ENCODE results near the gene DIPK2B. TPM values are rescaled to one million over a fixed set of nuclear protein-coding genes. Genes with fewer than 3 reads are reported as not detected.

Gene DIPK2B
- total and polyA plus RNA-seq, 10 of the 15 experiments (the other 5 are each of a cell fraction or from before 2014, with no cell fraction given), result not detected

DNA sequence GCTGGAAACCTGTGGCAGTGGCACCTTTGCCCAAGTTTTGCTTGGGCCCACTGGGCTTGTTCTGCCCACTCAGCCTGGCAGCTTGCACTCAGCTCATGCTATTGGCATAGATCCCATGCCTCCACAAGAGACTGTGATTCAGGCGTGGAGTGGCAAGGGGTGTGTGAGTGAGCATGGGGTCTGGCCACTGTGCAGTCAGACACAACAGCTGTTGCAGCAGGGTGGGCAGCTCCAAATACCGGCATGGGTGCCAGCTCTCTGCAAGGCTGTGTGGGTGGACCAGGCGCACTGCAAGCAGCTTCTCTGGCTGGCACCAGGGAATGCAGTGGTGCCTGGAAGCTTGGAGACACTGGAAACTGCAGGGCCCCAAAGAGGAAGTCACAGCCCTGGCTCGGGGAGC lies 27.4 kb upstream of the DIPK2B start:
- Histone ChIP-seq H3K9me3 (replicated peaks; ENCODE audit: control insufficient read depth, insufficient read depth, low read length) (no peaks in the 10 kb centered on the region), H4K20me1 (ENCODE audit: control insufficient read depth, insufficient read depth) (no peaks in the 10 kb centered on the region), H3K9ac (ENCODE audit: control insufficient read depth, insufficient read depth, low read length) (no peak overlapping the region), H2AFZ (ENCODE audit: control insufficient read depth, low read depth, low read length) (no peak overlapping the region), H3K27me3 (replicated peaks in 1 of 2; ENCODE audit: control insufficient read depth in 2 of 2, insufficient read depth in 2 of 2, low read length in 1 of 2) (no peaks in the 10 kb centered on the region), H3K4me2 (ENCODE audit: control insufficient read depth, insufficient read depth) (no peak overlapping the region), H3K4me3 (no peak overlapping the region), H3K4me1 (ENCODE audit: control insufficient read depth, insufficient read depth, low read length) (no peaks in the 10 kb centered on the region), H3K27ac (ENCODE audit: control insufficient read depth, insufficient read depth) (no peak overlapping the region), H3K79me2 (ENCODE audit: control insufficient read depth, insufficient read depth, low read length) (no peaks in the 10 kb centered on the region), H3K36me3 (ENCODE audit: control insufficient read depth in 2 of 2, insufficient read depth in 2 of 2, low read length in 1 of 2) (no peaks in the 10 kb centered on the region)
- ChIA-PET SMC1A (ENCODE audit: uncharacterized antibody, unreplicated experiment) (no interaction called here), CTCF (no interaction called here), POLR2A (no interaction called here), RAD21 (ENCODE audit: unreplicated experiment) (no interaction called here)
- in situ Hi-C loops (cut with MboI) (no loop called here), intact Hi-C loops (cut with micrococcal nuclease; ENCODE audit: unreplicated experiment) (no loop called here)
- ATAC-seq (no peak), FAIRE-seq (no peak), DNase-seq (ENCODE audit: low read depth, low spot score) (no peak)
- WGBS (ENCODE audit: insufficient coverage, insufficient replicate concordance, low lambda C conversion rate, missing lambda C conversion rate), result 41% methylated on average over 4 of the region's 4 CpGs
- no peak for TF ChIP-seq YBX1 (IDR thresholded peaks at IDR 0.05)
- no peak for TF ChIP-seq MXI1 (IDR thresholded peaks at IDR 0.05; ENCODE audit: low read depth, low read length)
- no peak for TF ChIP-seq CBX5 (IDR thresholded peaks at IDR 0.05; ENCODE audit: low read depth)
- no TSS peak for BruUV-seq (replicated peaks)

DNA sequence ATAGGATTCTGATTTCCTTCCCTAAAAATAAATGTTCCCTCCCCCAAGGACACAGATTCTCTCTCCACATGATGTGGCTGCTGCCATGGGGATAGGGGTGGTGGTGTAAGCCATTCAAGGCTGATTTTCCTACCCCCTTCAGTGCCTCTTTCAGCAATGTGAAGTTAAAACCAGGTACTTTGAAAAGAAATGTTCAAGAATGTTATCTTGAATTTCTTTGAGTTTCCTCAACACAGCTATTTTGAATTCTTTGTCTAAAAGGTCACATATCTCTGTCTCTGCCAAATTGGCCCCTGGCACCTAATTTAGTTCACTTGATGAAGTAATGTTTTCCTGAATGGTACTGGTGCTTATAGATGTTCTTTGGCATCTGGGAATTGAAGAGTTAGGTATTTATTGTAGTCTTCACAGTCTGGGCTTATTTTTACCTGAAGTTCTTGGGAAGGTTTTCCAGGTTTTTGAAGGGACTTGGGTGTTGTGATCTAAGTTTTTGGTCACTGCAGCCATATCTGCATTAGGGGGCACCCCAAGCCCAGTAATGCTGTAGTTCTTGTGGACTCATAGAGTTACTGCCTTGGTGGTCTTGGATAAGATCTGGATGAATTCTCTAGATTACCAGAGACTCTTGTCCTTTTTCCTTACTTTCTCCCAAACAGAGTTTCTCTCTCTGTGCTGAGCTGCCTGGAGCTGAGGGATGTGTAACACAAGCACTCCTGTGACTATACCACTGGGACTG lies 7.6 kb upstream of the DIPK2B start:
- Histone ChIP-seq H3K79me2 (ENCODE audit: control insufficient read depth, insufficient read depth, low read length) (no peaks in the 10 kb centered on the region), H4K20me1 (ENCODE audit: control insufficient read depth, insufficient read depth) (no peaks in the 10 kb centered on the region), H3K36me3 (ENCODE audit: control insufficient read depth in 2 of 2, insufficient read depth in 2 of 2, low read length in 1 of 2) (no peaks in the 10 kb centered on the region), H3K4me1 (ENCODE audit: control insufficient read depth, insufficient read depth, low read length) (no peaks in the 10 kb centered on the region), H3K4me2 (ENCODE audit: control insufficient read depth, insufficient read depth) (no peak overlapping the region), H3K27ac (ENCODE audit: control insufficient read depth, insufficient read depth) (no peak overlapping the region), H3K9ac (ENCODE audit: control insufficient read depth, insufficient read depth, low read length) (no peak overlapping the region), H3K9me3 (replicated peaks; ENCODE audit: control insufficient read depth, insufficient read depth, low read length) (no peaks in the 10 kb centered on the region; the same call in 2 of the 3 replicates), H3K27me3 (replicated peaks in 1 of 2; ENCODE audit: control insufficient read depth in 2 of 2, insufficient read depth in 2 of 2, low read length in 1 of 2) (no peaks in the 10 kb centered on the region), H2AFZ (ENCODE audit: control insufficient read depth, low read depth, low read length) (no peak overlapping the region), H3K4me3 (no peak overlapping the region)
- no TSS peak for BruUV-seq (replicated peaks)
- ChIA-PET POLR2A (no interaction called here), CTCF (no interaction called here), RAD21 (ENCODE audit: unreplicated experiment) (no interaction called here), SMC1A (ENCODE audit: uncharacterized antibody, unreplicated experiment) (no interaction called here)
- FAIRE-seq (no peak), ATAC-seq (no peak), DNase-seq (ENCODE audit: low read depth, low spot score) (no peak)
- intact Hi-C loops (cut with micrococcal nuclease; ENCODE audit: unreplicated experiment), result no loop called here
- in situ Hi-C loops (cut with MboI), result no loop called here
- no peak for TF ChIP-seq MEF2A (IDR thresholded peaks at IDR 0.05; ENCODE audit: insufficient read depth, low read depth, low read length)
- TF ChIP-seq BCL11A (IDR thresholded peaks at IDR 0.05; ENCODE audit: low read depth, low read length), result no peak
- TF ChIP-seq POLR2AphosphoS2 (IDR thresholded peaks at IDR 0.05; ENCODE audit: low read depth, low read length), result no peak
- TF ChIP-seq, protein P1, sequence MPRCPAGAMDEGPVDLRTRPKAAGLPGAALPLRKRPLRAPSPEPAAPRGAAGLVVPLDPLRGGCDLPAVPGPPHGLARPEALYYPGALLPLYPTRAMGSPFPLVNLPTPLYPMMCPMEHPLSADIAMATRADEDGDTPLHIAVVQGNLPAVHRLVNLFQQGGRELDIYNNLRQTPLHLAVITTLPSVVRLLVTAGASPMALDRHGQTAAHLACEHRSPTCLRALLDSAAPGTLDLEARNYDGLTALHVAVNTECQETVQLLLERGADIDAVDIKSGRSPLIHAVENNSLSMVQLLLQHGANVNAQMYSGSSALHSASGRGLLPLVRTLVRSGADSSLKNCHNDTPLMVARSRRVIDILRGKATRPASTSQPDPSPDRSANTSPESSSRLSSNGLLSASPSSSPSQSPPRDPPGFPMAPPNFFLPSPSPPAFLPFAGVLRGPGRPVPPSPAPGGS (IDR thresholded peaks at IDR 0.05; ENCODE audit: borderline replicate concordance, insufficient read depth, low read depth, low read length, poor library complexity, severe bottlenecking), result no peak
- no peak for TF ChIP-seq LARP7 (IDR thresholded peaks at IDR 0.05)
- no peak for TF ChIP-seq MYB (IDR thresholded peaks at IDR 0.05; ENCODE audit: borderline replicate concordance, low read depth, low read length)
- TF ChIP-seq MTA3 (IDR thresholded peaks at IDR 0.05; ENCODE audit: borderline replicate concordance, low read length), result no peak
- TF ChIP-seq RBBP5 (conservative IDR thresholded peaks at IDR 0.05), result no peak
- no peak for TF ChIP-seq CHD2 (IDR thresholded peaks at IDR 0.05; ENCODE audit: borderline replicate concordance, low read depth, low read length)
- TF ChIP-seq CREB1 (IDR thresholded peaks at IDR 0.05; ENCODE audit: low read depth), result no peak
- no peak for TF ChIP-seq HCFC1 (IDR thresholded peaks at IDR 0.05; ENCODE audit: low read length)
- TF ChIP-seq MEF2B (IDR thresholded peaks at IDR 0.05; ENCODE audit: partially characterized antibody, poor library complexity, severe bottlenecking), result no peak
- TF ChIP-seq NBN (IDR thresholded peaks at IDR 0.05), result no peak
- no peak for TF ChIP-seq SIN3A (IDR thresholded peaks at IDR 0.05; ENCODE audit: low read depth, low read length)

Measured in GM12878 (cell line).